ENCODE data around the gene HIPK2.

GRCh38 chr7:139515266-139515665, 262.5 kb downstream of the HIPK2 start:
- no peak for TF ChIP-seq CTCF (conservative IDR thresholded peaks at IDR 0.05; ENCODE audit: low read depth, low read length)
- TF ChIP-seq CHD1 (IDR thresholded peaks at IDR 0.05; ENCODE audit: low read depth, low read length) = no peak
- no peak for TF ChIP-seq POLR2A (IDR thresholded peaks at IDR 0.05; ENCODE audit: low read depth, low read length)
- TF ChIP-seq RCOR1 (IDR thresholded peaks at IDR 0.05; ENCODE audit: insufficient replicate concordance, low read length) = no peak

Data from IMR-90 (cell line).